GM12864 (cell line): ENCODE results near the gene DTX1.

Experiments
- DNase-seq: peaks from one replicate; pipeline ENCODE4 v3.0.0-alpha.2; 2011; ENCODE audit warnings: low read depth
- H3K4me3 ChIP-seq: 2 replicates; pipeline ENCODE4 v1.5.1; 2011; ENCODE audit warnings: mild to moderate bottlenecking, low read depth, low read length, control low read depth
- TF ChIP-seq, protein P1 (sequence below): IDR thresholded peaks from 2 replicates; pipeline ENCODE4 v1.5.1; 2011; ENCODE audit warnings: low read depth, mild to moderate bottlenecking, moderate library complexity, low read length, control low read depth, inconsistent platforms; ENCODE audit errors: missing control alignments

DTX1 gene

DNA sequence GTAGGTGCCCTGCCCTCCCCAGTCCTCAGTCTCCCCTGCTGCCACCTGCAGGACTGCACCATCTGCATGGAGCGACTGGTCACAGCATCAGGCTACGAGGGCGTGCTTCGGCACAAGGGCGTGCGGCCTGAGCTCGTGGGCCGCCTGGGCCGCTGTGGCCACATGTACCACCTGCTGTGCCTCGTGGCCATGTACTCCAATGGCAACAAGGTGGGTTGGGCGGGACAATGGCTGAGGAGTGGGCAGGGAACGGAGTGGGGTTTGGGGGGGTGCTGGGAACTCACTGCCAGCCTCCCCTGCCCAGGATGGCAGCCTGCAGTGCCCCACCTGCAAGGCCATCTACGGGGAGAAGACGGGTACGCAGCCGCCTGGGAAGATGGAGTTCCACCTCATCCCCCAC is 38.2 kb downstream of the DTX1 start:
- H3K4me3 ChIP-seq, result no peak overlapping the region
- TF ChIP-seq, protein P1, sequence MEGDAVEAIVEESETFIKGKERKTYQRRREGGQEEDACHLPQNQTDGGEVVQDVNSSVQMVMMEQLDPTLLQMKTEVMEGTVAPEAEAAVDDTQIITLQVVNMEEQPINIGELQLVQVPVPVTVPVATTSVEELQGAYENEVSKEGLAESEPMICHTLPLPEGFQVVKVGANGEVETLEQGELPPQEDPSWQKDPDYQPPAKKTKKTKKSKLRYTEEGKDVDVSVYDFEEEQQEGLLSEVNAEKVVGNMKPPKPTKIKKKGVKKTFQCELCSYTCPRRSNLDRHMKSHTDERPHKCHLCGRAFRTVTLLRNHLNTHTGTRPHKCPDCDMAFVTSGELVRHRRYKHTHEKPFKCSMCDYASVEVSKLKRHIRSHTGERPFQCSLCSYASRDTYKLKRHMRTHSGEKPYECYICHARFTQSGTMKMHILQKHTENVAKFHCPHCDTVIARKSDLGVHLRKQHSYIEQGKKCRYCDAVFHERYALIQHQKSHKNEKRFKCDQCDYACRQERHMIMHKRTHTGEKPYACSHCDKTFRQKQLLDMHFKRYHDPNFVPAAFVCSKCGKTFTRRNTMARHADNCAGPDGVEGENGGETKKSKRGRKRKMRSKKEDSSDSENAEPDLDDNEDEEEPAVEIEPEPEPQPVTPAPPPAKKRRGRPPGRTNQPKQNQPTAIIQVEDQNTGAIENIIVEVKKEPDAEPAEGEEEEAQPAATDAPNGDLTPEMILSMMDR, result no peak
- DNase-seq, result no peak

DNA sequence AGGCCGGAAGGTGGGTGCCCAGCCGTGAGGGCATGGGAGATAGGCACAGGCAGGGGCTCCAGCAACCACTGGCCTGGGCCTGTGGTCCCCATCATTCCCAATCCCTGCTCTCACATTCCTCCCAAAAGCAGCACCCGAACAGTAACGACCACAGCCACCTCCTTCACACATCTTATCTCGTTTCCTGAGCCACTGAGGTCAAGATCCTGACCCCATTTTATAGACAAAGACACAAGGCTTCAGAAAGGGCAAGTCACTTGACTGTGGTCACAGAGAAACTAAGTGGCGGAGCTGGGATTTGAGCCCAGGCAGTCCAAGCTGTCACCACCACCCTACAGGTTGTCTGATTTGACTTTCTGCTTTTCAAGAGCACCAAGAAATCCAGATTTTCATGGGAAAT is 38.9 kb downstream of the DTX1 start:
- H3K4me3 ChIP-seq, result no peak overlapping the region
- no peak for DNase-seq
- TF ChIP-seq, protein P1, result no peak

DNA sequence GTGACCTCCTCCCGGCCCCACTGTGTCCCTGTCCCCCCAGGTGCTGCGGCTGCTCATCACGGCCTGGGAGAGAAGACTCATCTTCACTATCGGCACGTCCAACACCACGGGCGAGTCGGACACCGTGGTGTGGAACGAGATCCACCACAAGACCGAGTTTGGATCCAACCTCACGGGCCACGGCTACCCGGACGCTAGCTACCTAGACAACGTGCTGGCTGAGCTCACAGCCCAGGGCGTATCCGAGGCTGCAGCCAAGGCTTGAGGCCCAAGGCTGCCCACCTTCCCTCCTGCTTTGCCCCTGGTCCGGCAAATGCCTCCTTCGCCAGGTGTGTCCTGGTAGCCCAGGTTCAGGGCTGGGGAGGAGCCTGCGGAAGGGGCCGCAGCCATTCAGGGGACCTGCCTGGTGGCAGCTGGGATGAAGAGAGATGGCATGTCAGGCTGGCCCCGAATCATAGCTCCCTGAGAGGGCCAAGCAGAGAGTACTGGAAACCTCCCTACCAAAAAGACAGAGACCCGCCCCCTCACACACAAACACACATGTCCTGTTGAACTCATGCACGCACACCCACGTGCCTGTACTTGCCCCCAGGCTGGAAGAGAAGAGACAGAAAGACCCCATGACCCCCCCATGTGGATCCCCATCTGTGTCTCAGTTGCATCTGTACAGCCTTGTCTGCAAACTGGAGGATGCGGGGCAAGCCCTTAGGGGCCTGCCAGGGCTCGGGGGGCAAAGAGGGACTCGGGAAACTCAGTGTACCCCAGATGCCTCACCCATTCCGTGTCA is 40.3 kb downstream of the DTX1 start:
- no peak overlapping the region for H3K4me3 ChIP-seq
- TF ChIP-seq, protein P1, result no peak
- no peak for DNase-seq

DNA sequence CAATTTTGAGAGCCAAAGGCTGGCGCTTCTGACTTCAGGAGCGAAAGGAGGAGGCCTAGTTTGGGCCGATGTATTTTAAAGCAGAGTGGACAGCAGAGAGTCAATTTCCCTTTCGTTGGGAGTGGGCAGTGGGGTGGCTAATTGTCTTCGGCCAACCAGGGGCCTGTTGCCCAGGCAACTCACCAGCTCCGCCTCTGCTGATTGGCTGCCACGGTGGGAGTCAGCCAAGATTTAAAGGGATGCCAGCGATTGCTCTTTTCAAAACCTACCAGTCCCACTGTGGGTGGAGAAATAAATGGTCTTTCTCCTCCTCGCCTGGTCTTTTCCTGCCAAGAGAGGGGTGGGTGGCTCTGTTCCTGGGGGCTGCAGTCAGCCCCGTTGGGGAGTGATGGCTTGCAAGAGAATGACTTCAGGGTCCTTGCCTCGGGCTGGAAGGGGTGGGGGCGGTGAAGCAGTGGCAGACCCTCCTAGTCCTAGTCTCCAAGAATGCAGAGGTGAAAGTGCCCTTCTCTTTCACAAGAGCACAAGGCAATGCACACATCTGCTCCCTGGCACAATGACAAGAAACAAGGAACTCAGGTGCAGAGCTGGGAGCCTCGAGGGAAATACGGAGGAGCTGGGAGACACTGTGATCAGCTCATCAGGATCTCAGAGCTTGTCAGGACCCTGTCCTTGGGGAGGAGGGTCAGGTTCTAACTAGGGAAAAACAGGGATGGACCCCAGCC is 41.3 kb downstream of the DTX1 start:
- H3K4me3 ChIP-seq, result no peak overlapping the region
- TF ChIP-seq, protein P1, result no peak
- no peak for DNase-seq

DNA sequence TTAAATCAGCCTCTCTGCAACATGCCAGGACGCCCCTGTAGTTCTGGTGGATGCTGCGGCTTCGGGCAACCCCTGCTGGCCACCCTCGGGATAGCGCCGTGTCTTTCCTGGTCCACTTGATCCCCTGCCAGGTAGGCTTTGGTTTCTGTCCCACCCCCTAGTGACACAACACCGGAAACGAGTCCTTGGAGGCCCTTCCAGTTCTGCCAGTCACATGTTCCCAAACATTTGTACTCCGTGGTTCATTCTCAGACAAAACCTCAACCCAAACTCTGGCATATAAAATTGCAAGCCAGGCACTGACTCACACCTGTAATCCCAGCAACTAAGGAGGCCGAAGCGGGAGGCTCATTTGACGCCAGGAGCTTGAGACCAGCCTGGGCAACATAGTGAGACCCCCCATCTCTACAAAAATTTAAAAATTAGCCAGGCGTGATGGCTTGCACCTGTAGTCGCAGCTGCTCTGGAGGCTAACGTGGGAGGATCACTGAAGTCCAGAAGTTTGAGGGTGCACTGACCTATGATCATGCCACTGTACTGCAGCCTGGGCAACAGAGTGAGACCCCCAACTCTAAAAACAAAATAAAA is 42.0 kb downstream of the DTX1 start:
- TF ChIP-seq, protein P1, result peak; percentile 99
- DNase-seq, result no peak

DNA sequence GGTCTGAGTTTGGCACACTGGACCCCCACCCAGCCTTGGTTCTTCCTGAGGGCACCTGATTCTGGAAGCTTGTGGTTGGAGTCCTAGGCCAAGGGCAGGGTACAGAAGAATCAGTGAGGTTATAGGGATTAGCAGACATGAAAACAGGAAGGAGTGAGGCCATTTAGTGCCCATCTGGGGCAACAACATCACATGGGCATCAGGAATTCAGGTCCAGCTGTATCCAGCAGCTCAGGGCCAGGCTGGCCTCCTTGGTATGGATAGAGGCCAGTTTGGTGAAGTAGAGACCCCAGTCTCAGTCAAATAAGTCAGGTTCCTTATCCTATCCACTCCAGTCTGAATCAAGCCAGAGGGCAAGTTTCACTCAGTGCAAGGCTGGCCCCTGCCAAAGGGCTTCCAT is 42.8 kb downstream of the DTX1 start:
- no peak for DNase-seq
- no peak overlapping the region for H3K4me3 ChIP-seq
- TF ChIP-seq, protein P1, result no peak

More for the DNA sequence above, 42.0 kb downstream of the DTX1 start:
- H3K4me3 ChIP-seq, result no peak overlapping the region

DNA sequence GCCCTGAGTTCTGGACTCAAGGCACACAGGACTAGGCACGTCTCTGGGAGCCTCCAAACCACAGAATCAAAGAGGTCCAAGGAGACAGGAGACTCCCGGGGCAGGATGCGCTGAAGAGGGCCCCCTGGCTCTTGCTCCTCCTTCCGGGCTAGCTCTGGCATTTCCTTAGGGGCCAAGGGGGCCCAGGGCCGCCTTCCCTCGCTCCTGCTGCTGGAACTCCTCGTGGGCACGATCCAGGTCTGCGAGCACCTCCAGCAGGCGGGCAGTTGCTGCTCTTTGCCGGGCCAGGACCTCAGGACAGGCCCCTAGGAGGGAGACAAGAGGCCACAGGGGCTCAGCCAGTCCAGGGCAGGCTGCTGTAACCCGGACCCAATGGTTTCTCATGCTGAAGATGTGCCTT is 43.2 kb downstream of the DTX1 start:
- DNase-seq, result no peak
- TF ChIP-seq, protein P1, result no peak
- H3K4me3 ChIP-seq, result no peak overlapping the region
